LNCAP (cell line): Measurements from ENCODE around the gene B9D2.

Source experiments
- CTCF ChIP-seq: fragments of 450-650 bp; IDR thresholded peaks from 2 replicates; pipeline ENCODE4 v1.5.1; 2017; ENCODE audit warnings: mild to moderate bottlenecking

The B9D2 gene

GRCh38 chr19:41307090-41307875, 56.7 kb downstream of the B9D2 start:
- no peak for TF ChIP-seq CTCF

DNA sequence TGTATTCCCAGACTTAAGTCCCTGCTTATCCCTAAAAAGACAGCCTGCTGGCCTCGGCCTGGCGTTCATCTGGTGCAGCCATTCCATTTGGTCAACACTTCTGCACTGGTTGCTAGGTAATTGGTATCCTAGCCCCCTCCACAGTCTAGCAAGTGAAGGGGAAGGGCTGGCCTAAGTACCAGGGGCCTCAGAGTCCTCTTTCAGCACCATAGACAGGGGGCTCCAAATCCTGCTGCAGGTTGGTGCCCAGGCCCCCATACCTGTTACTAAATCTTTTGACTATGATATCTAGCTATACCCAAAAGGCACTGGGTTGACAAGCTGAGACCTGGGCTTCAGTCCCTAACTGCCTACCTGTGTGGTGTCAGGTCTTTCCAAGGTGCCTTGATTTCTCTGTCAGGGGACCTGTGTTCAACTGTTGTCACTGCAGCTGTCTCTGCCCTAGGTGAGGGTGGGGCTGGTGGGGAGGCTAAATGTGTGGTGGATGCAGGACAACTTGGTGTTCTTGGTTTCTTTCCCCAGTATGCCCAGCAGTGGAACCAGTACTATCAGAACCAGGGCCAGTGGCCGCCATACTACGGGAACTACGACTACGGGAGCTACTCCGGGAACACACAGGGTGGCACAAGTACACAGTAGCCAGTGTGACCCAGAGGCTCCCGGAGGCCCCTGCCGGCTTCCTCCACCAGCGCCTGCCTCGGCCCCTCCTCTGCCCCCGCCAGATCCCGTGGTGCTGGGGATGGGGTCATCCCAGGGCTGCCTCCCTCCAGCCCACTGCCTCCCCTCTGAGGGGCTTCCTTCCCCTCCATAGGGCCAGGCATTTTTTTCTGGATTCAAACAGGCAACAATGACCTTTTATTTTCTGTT, 57.8 kb downstream of the B9D2 start:
- TF ChIP-seq CTCF = no peak

- TF ChIP-seq CTCF = no peak
Observed at GRCh38 chr19:41304706-41305483, 59.1 kb downstream of the B9D2 start.
